ENCODE measurements around the gene ARSD. TPM values are rescaled to one million over a fixed set of nuclear protein-coding genes. Genes with fewer than 3 reads are reported as not detected.

The ARSD gene, protein sequence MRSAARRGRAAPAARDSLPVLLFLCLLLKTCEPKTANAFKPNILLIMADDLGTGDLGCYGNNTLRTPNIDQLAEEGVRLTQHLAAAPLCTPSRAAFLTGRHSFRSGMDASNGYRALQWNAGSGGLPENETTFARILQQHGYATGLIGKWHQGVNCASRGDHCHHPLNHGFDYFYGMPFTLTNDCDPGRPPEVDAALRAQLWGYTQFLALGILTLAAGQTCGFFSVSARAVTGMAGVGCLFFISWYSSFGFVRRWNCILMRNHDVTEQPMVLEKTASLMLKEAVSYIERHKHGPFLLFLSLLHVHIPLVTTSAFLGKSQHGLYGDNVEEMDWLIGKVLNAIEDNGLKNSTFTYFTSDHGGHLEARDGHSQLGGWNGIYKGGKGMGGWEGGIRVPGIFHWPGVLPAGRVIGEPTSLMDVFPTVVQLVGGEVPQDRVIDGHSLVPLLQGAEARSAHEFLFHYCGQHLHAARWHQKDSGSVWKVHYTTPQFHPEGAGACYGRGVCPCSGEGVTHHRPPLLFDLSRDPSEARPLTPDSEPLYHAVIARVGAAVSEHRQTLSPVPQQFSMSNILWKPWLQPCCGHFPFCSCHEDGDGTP
- total RNA-seq, result 20.5 and 22.2 TPM in 2 replicates

DNA sequence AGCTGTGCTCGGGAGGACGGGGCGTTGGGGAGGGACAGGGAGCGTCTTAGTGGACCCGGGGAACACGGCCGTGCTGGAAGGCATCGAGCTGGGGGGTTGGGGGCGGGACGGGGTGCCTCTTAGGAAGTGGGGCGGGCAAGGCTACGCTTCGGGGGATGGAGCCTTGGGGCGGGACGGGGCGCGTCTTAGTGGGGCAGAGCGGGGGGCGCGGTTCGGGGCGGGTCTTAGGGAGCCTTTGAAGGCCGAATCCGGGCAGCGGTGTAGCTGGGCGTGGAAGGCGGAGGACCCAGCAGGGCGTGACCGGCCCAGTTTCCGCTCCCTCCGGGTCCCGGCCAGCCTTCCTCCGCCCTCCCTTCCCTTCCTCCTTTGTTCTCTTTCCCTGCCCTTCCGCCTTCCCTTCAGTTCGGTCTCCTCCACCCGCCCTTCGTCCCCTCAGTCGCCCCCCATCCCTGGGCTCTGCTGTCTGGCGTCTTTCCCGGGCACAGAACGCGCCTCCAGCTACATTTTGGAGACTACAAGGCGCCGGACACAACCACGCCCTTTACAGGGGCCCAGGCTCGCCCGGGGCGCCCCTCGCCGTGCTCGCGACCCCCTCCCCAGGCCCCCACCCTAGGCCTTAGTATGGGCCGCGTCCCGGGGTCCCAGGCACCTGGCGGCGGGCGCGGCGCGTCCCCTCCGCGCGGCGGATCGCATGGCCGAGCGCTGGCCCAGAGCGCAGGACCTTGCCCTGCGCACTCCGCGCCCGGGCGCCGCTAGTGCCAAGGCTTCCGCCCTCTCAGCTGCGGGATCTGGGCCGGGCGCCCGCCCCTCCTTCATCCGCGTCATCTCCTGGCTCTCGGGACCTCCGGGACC, at the start of gene ARSD:
ARSD (minus strand) TSS at position 757 of the 852 bp plus-strand sequence; CDS start at position 693, 64 bp downstream.

Other genes starting within 250 kb of the ARSD start
- gene CD99, start 238.0 kb downstream of the ARSD start, total RNA-seq, result 147 and 168 TPM in 2 replicates
- gene XG, start 177.3 kb downstream of the ARSD start, total RNA-seq, result 7.9 and 8.4 TPM in 2 replicates
- 11.4 and 13.5 TPM in 2 replicates for gene GYG2, start 100.4 kb downstream of the ARSD start, total RNA-seq
- gene ARSH, start 77.2 kb upstream of the ARSD start, total RNA-seq, result not detected in 2 replicates
- not detected in 2 replicates for gene ARSF, start 112.1 kb upstream of the ARSD start, total RNA-seq

Measured in smooth muscle cell of bladder (primary cell).